Astrocyte of the cerebellum (primary cell): Measurements from ENCODE around the gene UXS1.

ENCODE experiments used
- DNase-seq: peaks from one replicate; pipeline ENCODE4 v3.0.0-alpha.2; 2011; ENCODE audit warnings: low read depth
- H3K4me3 ChIP-seq: 2 replicates; pipeline ENCODE4 v1.5.1; 2011; ENCODE audit warnings: mild to moderate bottlenecking, low read depth, low read length, moderate library complexity
- in situ Hi-C: cut with HindIII; loops from 2 replicates; pipeline ENCODE4 v1.10.0; 2017; ENCODE audit warnings: low sequenced_read_pairs
- TF ChIP-seq, protein P1 (sequence below): IDR thresholded peaks from 2 replicates; pipeline ENCODE4 v1.5.1; 2012; ENCODE audit warnings: low read length, low read depth, moderate library complexity, mild to moderate bottlenecking; ENCODE audit errors: missing control alignments

The UXS1 gene

GRCh38 chr2:106099691-106100090 lies 94.4 kb downstream of the UXS1 start:
- TF ChIP-seq, protein P1, sequence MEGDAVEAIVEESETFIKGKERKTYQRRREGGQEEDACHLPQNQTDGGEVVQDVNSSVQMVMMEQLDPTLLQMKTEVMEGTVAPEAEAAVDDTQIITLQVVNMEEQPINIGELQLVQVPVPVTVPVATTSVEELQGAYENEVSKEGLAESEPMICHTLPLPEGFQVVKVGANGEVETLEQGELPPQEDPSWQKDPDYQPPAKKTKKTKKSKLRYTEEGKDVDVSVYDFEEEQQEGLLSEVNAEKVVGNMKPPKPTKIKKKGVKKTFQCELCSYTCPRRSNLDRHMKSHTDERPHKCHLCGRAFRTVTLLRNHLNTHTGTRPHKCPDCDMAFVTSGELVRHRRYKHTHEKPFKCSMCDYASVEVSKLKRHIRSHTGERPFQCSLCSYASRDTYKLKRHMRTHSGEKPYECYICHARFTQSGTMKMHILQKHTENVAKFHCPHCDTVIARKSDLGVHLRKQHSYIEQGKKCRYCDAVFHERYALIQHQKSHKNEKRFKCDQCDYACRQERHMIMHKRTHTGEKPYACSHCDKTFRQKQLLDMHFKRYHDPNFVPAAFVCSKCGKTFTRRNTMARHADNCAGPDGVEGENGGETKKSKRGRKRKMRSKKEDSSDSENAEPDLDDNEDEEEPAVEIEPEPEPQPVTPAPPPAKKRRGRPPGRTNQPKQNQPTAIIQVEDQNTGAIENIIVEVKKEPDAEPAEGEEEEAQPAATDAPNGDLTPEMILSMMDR: no peak
- DNase-seq: no peak
- in situ Hi-C loops: loop anchor here (10.0 kb wide), 2 partner anchors 65 to 265 kb away; no protein-coding TSS in a partner anchor
- H3K4me3 ChIP-seq: no peak overlapping the region

DNA sequence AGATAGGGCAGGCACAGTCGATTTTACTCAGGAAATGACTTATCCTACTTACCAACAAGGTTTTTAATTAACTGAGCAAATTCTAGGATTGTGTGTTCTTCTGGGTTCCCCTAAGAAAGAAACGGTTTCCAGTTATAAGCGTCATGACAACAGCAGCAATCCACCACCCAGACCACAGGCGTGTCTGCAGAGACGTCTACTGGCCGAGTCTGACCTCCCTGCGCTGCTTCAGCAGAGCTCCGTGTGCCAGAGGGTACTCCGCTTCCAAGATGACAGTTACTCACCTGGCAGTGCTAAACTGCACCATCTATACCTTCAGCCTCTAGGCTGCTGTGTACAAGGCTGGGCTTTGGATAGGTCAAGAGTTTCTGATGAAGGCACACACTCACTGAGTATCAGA lies 95.4 kb downstream of the UXS1 start:
- TF ChIP-seq, protein P1: no peak
- in situ Hi-C loops: loop anchor here (10.0 kb wide), 1 partner anchor 266 kb away; no protein-coding TSS in a partner anchor
- DNase-seq: no peak
- no peak overlapping the region for H3K4me3 ChIP-seq

- H3K4me3 ChIP-seq: no peak overlapping the region
- TF ChIP-seq, protein P1: peak; percentile 58
- in situ Hi-C loops: loop anchor here (10.0 kb wide), 1 partner anchor 267 kb away; no protein-coding TSS in a partner anchor
- DNase-seq: no peak
Measured at GRCh38 chr2:106098081-106098480, 96.0 kb downstream of the UXS1 start.

DNA sequence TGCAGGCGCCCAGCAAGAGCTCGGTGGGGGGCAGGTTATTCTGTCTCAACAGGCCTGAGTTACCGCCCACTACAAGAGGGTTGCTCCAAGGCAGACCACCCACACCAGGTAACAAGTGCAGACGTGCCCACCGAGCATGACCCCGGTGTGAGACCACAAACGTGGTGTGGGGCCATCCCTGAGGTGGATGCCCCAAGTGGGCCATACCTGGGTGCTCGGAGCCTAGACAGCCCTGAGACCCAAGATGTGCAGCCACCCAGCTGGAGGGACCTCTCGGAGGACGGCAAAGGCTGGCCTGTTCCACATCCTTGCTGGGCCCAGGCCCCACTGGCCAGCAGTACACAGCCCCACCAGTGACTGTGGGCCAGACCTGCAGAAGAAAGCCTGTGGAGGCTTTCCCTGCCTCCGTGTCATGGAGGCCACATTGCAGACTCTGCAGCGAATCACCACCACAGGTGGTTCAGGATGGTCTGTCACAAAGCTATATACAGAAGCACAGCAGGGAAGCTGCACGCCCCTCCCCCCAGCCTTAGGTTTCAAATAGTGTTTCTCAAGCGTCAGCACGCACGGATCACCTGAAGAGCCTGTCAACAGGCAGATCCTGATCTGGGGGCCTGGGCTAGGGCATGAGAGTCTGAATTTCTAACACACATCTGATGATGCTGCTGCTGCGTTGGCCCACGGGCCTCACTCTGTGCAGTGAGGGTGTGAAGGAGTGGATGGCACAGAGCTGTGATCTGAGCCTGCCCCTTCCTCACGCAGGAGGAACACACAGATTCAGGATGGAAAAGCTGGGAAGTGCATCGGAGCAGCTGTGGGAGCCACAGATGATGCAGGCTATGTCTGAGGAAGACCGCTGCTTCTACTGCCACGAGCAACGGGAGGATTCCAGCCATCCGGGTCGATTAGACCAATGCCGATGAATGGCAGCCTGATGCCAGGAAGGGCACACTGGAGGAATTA lies 96.8 kb downstream of the UXS1 start:
- DNase-seq: no peak
- H3K4me3 ChIP-seq: no peak overlapping the region
- TF ChIP-seq, protein P1: no peak
- in situ Hi-C loops: loop anchor here (10.0 kb wide), 1 partner anchor 267 kb away; no protein-coding TSS in a partner anchor

GRCh38 chr2:106096299-106097037 lies 97.6 kb downstream of the UXS1 start:
- TF ChIP-seq, protein P1: no peak
- H3K4me3 ChIP-seq: no peak overlapping the region
- DNase-seq: no peak

More at GRCh38 chr2:106096299-106097037, 97.6 kb downstream of the UXS1 start:
- in situ Hi-C loops: loop anchor here (10.0 kb wide), 1 partner anchor 268 kb away; no protein-coding TSS in a partner anchor
